ENCODE measurements around the gene SFSWAP. TPM values are rescaled to one million over a fixed set of nuclear protein-coding genes. Genes with fewer than 3 reads are reported as not detected.

Gene SFSWAP
- total RNA-seq, 1 experiment from 2014 or later = 48.1 TPM

GRCh38 chr12:131703161-131703560 lies 7.7 kb upstream of the SFSWAP start:
- no peak overlapping the region for H3K4me3 Mint-ChIP-seq
- Histone ChIP-seq H2AFZ (ENCODE audit: low read length) (no peak overlapping the region), H4K91ac (ENCODE audit: insufficient read length, low read depth, low read length) (no peak overlapping the region), H4K20me1 (ENCODE audit: control insufficient read depth, insufficient read depth, insufficient read length) (no peaks in the 10 kb centered on the region), H2BK15ac (ENCODE audit: low read depth, low read length) (no peak overlapping the region), H3K79me2 (ENCODE audit: insufficient read depth, low read length) (no peaks in the 10 kb centered on the region), H2BK20ac (ENCODE audit: low read depth, low read length, poor library complexity, severe bottlenecking) (no peak overlapping the region), H3K14ac (ENCODE audit: insufficient read depth, low read length) (no peak overlapping the region), H3K9me3 (ENCODE audit: control insufficient read depth, low read depth, low read length) (no peaks in the 10 kb centered on the region), H3K23ac (ENCODE audit: insufficient read length, low read depth, low read length) (no peak overlapping the region), H4K8ac (replicated peaks; ENCODE audit: insufficient read length, low read depth, low read length) (no peak overlapping the region), H3K4me2 (ENCODE audit: insufficient read depth, insufficient read length, low read length) (no peak overlapping the region), H3K23me2 (ENCODE audit: insufficient read length, low read depth, low read length, poor library complexity, severe bottlenecking) (no peaks in the 10 kb centered on the region), H3K18ac (ENCODE audit: insufficient read length, low read depth, low read length) (no peak overlapping the region), H3K56ac (ENCODE audit: insufficient read length, low read depth, low read length) (no peak overlapping the region), H3K9ac (ENCODE audit: extremely low read depth, insufficient read length, low read length) (no peak overlapping the region), H2BK120ac (ENCODE audit: low read depth, low read length, poor library complexity, severe bottlenecking) (no peak overlapping the region), H4K5ac (ENCODE audit: insufficient read length, low read depth, low read length) (no peak overlapping the region), H3K27ac (ENCODE audit: insufficient read length, low read depth, low read length) (no peak overlapping the region), H2BK12ac (ENCODE audit: insufficient read length, low read depth, low read length) (no peak overlapping the region), H3K27me3 (ENCODE audit: insufficient read depth, low read length) (no peaks in the 10 kb centered on the region), H2AK5ac (ENCODE audit: insufficient read length, low read length) (no peak overlapping the region), H3K4ac (ENCODE audit: low read depth, low read length) (no peak overlapping the region), H3T11ph (ENCODE audit: low read length) (no peak overlapping the region), H2BK5ac (ENCODE audit: insufficient read length, low read length) (no peak overlapping the region), H3K4me1 (ENCODE audit: insufficient read depth, low read length) (no peaks in the 10 kb centered on the region), H3K79me1 (ENCODE audit: insufficient read depth, low read depth, low read length, poor library complexity, severe bottlenecking) (no peaks in the 10 kb centered on the region)
- no peak overlapping the region for H3K27ac Mint-ChIP-seq
- no peaks in the 10 kb centered on the region for H3K4me1 Mint-ChIP-seq
- peaks cover 16 to 18% of the 10 kb centered on the region in 2 experiments for H3K9me3 Mint-ChIP-seq
- H3K27me3 Mint-ChIP-seq (ENCODE audit: low read depth) = peaks cover 18% of the 10 kb centered on the region
- TF ChIP-seq, protein P1, sequence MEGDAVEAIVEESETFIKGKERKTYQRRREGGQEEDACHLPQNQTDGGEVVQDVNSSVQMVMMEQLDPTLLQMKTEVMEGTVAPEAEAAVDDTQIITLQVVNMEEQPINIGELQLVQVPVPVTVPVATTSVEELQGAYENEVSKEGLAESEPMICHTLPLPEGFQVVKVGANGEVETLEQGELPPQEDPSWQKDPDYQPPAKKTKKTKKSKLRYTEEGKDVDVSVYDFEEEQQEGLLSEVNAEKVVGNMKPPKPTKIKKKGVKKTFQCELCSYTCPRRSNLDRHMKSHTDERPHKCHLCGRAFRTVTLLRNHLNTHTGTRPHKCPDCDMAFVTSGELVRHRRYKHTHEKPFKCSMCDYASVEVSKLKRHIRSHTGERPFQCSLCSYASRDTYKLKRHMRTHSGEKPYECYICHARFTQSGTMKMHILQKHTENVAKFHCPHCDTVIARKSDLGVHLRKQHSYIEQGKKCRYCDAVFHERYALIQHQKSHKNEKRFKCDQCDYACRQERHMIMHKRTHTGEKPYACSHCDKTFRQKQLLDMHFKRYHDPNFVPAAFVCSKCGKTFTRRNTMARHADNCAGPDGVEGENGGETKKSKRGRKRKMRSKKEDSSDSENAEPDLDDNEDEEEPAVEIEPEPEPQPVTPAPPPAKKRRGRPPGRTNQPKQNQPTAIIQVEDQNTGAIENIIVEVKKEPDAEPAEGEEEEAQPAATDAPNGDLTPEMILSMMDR (conservative IDR thresholded peaks at IDR 0.05) = no peak
- no peak for DNase-seq
- H3K36me3 Mint-ChIP-seq (ENCODE audit: insufficient read depth in 1 of 3, low read depth in 3 of 3) = 0 out of 7 replicates have a peak, but pooled peaks cover 0 to 3% (median 0%) of the 10 kb centered on the region in 3 experiments

All from H9 (cell line).